ENCODE data around the gene ESD. TPM values are rescaled to one million over a fixed set of nuclear protein-coding genes. Genes with fewer than 3 reads are reported as not detected.

ESD gene
- total RNA-seq, 1 experiment from 2014 or later: 78.8 TPM

GRCh38 chr13:46736541-46737310, 60.2 kb downstream of the ESD start:
- no peak overlapping the region for H3K18ac ChIP-seq (ENCODE audit: insufficient read length, low read depth, low read length)
- no peak overlapping the region for H3T11ph ChIP-seq (ENCODE audit: low read length)
- H3K9me3 ChIP-seq (ENCODE audit: control insufficient read depth, low read depth, low read length): no peaks in the 10 kb centered on the region
- no peak overlapping the region for H2AK5ac ChIP-seq (ENCODE audit: insufficient read length, low read length)
- no peaks in the 10 kb centered on the region for H3K23me2 ChIP-seq (ENCODE audit: insufficient read length, low read depth, low read length, poor library complexity, severe bottlenecking)
- H3K14ac ChIP-seq (ENCODE audit: insufficient read depth, low read length): no peak overlapping the region
- H3K79me1 ChIP-seq (ENCODE audit: insufficient read depth, low read depth, low read length, poor library complexity, severe bottlenecking): no peaks in the 10 kb centered on the region
- no peaks in the 10 kb centered on the region for H3K27me3 Mint-ChIP-seq (ENCODE audit: low read depth)
- H3K23ac ChIP-seq (ENCODE audit: insufficient read length, low read depth, low read length): no peak overlapping the region
- H3K4me1 ChIP-seq (ENCODE audit: insufficient read depth, low read length): no peaks in the 10 kb centered on the region
- no peaks in the 10 kb centered on the region for H4K20me1 ChIP-seq (ENCODE audit: control insufficient read depth, insufficient read depth, insufficient read length)
- H3K4me3 Mint-ChIP-seq: no peak overlapping the region
- H2AFZ ChIP-seq (ENCODE audit: low read length): no peak overlapping the region
- peaks cover under 1 to 6% (median 2%) of the 10 kb centered on the region in 3 experiments; a peak in 3 of 7 replicates for H3K36me3 Mint-ChIP-seq (ENCODE audit: insufficient read depth in 1 of 3, low read depth in 3 of 3)
- peaks cover 6% of the 10 kb centered on the region in 2 experiments for H3K4me1 Mint-ChIP-seq
- no peak overlapping the region for H4K8ac ChIP-seq (replicated peaks; ENCODE audit: insufficient read length, low read depth, low read length)
- no peaks in the 10 kb centered on the region for H3K79me2 ChIP-seq (ENCODE audit: insufficient read depth, low read length)
- no peak overlapping the region for H2BK120ac ChIP-seq (ENCODE audit: low read depth, low read length, poor library complexity, severe bottlenecking)
- no peak overlapping the region for H4K5ac ChIP-seq (ENCODE audit: insufficient read length, low read depth, low read length)
- H3K27ac ChIP-seq (ENCODE audit: insufficient read length, low read depth, low read length): no peak overlapping the region
- no peak overlapping the region for H2BK20ac ChIP-seq (ENCODE audit: low read depth, low read length, poor library complexity, severe bottlenecking)
- H3K9me3 Mint-ChIP-seq: no peaks in the 10 kb centered on the region
- H2BK15ac ChIP-seq (ENCODE audit: low read depth, low read length): no peak overlapping the region
- TF ChIP-seq CTCF (conservative IDR thresholded peaks at IDR 0.05): no peak
- H3K27ac Mint-ChIP-seq: no peak overlapping the region; a peak in 1 of 7 replicates
- no peak overlapping the region for H3K56ac ChIP-seq (ENCODE audit: insufficient read length, low read depth, low read length)
- H3K4me2 ChIP-seq (ENCODE audit: insufficient read depth, insufficient read length, low read length): no peak overlapping the region
- H3K4ac ChIP-seq (ENCODE audit: low read depth, low read length): no peak overlapping the region
- H2BK5ac ChIP-seq (ENCODE audit: insufficient read length, low read length): no peak overlapping the region
- no peak overlapping the region for H4K91ac ChIP-seq (ENCODE audit: insufficient read length, low read depth, low read length)
- H2BK12ac ChIP-seq (ENCODE audit: insufficient read length, low read depth, low read length): no peak overlapping the region
- no peak overlapping the region for H3K9ac ChIP-seq (ENCODE audit: extremely low read depth, insufficient read length, low read length)
- no CpG with 5 or more reads among the region's 2 CpGs for WGBS (ENCODE audit: extremely low coverage, insufficient read length, low lambda C conversion rate)
- no peaks in the 10 kb centered on the region for H3K27me3 ChIP-seq (ENCODE audit: insufficient read depth, low read length)
- DNase-seq: no peak
